Putamen (tissue), 1 donor: Measurements from ENCODE around the gene IRX4.
"Not testable (repeated sequence)": the region's sequence is repeated elsewhere in the genome, so short reads cannot be mapped to it uniquely, and the experiment has no call there.

Source experiments
- DNase-seq: peaks from one replicate; pipeline ENCODE4 v3.0.0-alpha.2; 2016; ENCODE audit warnings: low spot score

The IRX4 gene

GRCh38 chr5:1856596-1857255 lies 26.0 kb downstream of the IRX4 start:
- no peak for DNase-seq

GRCh38 chr5:1855596-1855995 lies 27.1 kb downstream of the IRX4 start:
- DNase-seq: no peak

DNA sequence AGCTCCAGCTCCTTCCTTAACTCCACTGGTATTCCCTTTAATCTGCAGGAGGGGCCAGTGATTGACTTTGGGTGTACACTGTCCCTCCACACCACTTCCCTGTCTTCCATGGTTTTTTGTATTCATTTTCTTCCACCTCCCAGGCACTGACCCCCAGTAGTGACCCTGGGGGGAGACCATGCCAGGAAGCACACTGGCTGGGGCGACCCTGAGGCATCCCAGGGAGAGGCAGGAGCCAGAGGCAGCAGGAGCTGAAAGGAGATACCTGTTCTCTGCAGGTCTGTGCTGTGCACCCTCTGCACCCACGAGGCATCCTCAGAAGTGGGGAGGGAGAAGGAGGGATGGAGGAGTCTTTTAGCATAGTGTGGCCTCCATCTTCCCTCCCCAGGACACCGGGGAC lies 27.6 kb downstream of the IRX4 start:
- DNase-seq: no peak

DNA sequence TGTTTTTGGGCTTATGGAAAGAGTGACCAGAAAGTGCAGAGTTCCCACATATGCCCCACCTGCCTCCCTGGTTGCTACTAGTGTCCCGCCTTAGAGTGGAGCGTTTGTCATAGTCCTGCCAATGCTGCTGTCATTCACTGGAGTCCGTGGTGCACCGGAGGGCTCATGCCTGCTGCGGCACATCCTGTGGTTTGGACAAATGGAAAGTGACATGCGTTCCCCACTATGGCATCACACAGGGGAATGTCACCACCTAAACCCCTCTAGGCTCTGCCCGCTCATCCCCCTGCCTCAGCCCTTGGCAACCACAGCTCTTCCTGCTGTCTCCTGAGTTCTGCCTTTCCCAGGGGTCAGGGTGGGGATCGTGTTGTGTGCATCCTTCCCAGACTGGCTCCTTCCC lies 29.2 kb downstream of the IRX4 start:
- DNase-seq: no peak

GRCh38 chr5:1852324-1852947 lies 30.3 kb downstream of the IRX4 start:
- no peak for DNase-seq

DNA sequence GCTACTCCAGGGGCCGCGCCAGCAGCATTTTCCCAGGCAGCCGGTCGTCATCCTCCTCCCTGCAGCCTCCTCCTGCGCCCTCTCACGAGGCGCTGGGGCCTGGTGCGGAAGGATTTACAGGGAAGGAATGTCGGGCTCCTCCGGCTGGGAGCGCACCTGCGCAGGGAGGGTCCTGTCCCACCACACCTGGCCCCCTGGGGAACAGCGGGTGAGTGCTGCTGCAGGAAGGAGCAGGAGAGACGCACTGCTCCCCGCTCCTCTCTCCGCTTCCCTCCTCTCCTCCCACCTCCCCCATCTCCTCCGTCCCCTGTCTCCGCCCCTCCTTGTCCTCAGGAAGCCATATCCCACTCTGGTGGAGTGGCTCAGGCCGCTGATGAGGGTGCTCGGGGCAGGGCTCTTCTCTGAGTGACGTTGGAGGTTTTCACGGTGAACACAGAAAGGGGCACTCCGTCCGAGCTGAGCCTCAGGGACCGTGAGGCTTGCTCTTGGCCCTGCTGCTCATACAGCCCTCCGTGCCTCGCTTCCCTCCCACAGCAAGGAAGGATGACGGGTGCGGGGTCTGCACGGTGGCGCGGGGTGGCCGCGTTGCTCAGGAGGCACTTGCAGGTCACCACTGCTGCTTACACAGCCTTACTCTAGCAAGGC lies 31.3 kb downstream of the IRX4 start:
- no peak for DNase-seq

DNA sequence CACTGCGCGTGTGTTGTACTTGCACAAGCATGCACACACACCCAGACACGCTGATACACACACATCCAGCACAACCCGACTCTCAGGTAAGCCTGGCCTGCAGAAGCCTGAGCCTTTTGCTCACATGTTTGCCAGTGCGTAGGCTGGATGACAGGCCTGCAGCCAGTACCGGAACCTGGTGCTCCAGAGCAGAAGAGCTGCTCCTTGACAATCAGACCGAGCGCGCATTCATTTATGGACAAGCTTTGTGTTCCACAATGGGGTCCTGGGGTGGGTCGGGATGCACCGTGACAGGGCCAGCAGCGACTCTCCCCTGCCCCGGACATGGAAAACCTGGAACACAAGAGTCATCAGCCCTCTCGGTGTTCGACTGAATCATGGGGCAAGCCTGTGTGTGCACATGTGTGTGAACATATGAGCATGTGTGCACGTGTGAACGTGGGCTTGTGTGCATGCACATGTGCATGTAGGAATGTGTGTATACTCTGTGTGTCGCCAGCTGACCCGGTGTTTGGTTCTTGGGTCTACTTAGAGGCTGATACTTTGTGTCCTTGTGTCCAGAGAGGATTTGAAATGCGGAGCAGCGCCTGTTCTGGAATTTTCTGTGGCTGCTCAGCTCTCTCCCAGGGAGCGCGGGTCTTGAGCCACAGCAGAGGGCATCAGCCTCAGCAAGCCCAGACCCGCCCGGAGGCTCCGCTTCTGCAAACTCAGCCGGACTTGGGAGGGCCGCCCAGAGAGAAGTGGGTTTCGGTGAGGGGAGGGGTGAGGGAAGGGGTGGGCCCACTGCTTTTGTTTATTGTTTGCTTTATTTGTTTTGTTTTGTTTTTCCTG lies 32.2 kb downstream of the IRX4 start:
- DNase-seq: no peak

DNA sequence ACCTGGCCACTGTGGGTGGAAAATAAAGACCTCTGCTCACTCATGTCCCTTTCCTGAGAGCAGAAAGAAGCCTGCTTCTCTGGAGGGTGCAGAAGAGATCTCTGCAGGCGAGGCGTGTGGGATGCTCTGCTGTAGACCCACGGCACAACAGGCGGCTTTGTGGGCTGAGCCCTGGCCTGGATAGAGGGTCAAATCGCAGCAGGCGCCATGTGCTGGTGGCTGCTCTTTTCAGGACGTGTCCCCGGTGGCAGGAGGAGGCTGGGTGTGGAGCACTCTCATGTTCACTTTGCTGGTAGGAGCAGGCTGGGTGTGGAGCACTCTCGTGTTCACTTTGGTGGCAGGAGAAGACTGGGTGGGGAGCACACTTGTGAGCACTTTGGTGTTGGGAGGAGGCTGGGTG lies 35.1 kb downstream of the IRX4 start:
- DNase-seq: no peak

- DNase-seq: no peak
Observed at GRCh38 chr5:1847056-1847455, 35.7 kb downstream of the IRX4 start.

GRCh38 chr5:1846583-1846982 lies 36.1 kb downstream of the IRX4 start:
- DNase-seq: no peak

- DNase-seq: no peak
Observed at GRCh38 chr5:1845696-1846095, 37.0 kb downstream of the IRX4 start.

DNA sequence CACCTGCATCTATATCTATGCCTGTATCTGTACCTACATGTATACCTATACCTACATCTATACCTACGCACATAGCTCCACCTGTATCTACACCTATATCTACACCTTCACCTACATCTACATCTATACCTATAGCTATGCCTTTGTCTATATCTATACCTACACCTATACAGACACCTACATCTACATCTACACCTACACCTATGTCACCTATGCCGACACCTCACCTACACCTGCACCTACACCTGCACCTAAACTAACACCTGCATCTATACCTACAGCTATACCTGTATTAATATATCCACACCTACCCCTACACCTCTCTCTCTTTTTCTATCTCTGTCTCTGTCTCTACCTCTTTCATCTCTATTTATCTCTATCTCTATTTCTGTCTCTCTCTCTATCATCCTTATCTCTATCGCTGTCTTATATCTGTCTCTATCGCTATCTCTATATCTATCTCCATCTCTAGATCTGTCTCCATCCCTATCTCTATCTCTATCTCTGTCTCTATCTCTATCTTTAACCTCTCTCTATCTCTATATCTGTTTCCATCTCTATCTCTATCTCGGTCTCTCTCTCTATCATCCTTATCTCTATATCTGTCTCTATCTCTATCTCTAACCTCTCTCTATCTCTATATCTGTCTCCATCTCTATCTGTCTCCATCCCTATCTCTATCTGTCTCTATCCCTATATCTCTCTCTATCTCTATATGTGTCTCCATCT lies 37.9 kb downstream of the IRX4 start:
- DNase-seq: no peak

GRCh38 chr5:1843761-1844160 lies 39.0 kb downstream of the IRX4 start:
- not testable (repeated sequence) for DNase-seq

- no peak for DNase-seq
Observed at GRCh38 chr5:1842004-1842819, 40.5 kb downstream of the IRX4 start.

DNA sequence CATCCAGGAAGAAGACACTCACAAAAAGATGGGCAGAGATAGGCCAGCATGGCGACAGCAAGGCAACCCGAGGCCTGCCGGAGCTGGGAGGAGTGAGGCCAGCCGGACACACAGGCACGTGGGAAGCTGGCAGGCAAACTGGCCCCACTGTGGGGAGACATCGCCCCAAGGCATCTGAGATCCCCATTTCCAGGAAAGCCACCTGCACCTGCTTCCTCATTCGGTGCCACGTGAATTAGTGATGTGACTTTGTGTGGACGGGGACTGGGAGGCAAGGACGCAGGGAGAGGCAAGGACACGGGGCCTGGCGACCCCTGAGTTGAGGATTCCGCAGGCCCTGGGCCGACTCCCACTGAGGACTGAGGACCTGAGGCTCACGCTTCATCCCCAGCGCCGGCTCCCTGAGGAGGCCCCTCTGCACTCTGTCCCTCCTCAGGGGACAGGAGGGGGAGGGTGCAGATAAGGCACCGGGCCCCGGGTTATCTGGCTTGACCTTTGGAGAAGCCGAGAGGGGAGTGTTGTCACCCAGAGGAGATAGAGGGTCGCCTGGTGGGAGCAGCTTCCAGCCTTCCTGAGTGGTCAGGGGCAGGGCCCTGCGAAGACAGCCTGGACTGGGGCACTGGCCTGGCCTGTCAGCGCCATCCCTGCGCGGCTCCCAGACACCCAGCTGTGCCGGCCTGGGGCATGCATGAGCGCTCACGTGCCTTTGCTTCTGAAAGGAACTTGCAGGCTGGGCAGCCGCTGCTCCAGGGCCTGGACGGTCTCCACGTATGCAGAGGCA lies 41.8 kb downstream of the IRX4 start:
- DNase-seq: no peak

- no peak for DNase-seq
Observed at GRCh38 chr5:1840071-1840547, 42.6 kb downstream of the IRX4 start.

GRCh38 chr5:1838013-1838412 lies 44.7 kb downstream of the IRX4 start:
- no peak for DNase-seq

- no peak for DNase-seq
Observed at GRCh38 chr5:1836891-1837880, 45.5 kb downstream of the IRX4 start.
